ELR (cell line): ENCODE data around the gene CEP20.

ENCODE experiments used
- DNase-seq: peaks from one replicate; pipeline ENCODE4 v3.0.0-alpha.2; 2015; ENCODE audit warnings: low read depth

CEP20 gene

DNA sequence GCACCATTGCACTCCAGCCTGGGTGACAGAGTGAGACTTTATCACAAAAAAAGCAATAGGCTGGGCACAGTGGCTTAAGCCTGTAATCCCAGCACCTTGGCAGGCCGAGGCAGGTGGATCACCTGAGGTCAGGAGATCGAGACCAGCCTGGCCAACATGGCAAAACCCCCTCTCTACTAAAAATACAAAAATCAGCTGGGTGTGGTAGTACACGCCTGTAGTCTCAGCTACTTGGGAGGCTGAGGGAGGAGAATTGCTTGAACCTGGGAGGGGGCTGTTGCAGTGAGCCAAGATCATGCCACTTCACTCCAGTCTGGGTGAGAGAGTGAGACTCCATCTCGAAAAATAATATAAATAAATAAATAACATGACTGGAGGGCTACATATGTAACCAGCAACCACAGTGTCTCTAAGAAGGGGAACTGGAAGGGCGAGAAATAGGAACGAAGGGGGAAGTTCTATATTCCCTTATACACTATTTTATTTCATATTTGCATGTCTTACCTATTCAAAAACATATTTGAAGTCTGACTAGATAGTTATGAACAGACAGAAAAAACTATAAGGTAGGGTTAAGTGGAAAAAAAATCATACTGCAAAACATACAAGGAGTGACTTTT lies 57.5 kb downstream of the CEP20 start:
- DNase-seq: no peak

DNA sequence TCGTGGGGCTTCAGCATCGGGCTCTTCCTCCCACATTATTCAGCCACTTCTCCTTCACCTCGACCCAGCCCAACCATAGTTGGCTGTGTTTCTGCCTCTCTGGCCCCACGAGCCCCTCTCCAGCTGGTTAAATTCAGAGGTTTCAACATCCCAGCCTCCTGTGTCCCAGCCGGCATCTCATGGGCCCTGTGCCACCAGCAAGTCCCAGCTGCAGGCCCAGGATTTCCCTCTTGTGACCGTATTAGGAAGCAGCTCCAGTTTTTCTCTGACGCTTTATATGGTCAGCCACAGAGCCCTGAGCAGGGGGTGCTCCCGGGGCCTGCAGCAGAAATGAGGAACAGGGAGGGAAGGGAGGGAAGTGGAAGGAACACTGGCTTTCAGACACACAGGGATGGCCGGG lies 58.9 kb downstream of the CEP20 start:
- no peak for DNase-seq

DNA sequence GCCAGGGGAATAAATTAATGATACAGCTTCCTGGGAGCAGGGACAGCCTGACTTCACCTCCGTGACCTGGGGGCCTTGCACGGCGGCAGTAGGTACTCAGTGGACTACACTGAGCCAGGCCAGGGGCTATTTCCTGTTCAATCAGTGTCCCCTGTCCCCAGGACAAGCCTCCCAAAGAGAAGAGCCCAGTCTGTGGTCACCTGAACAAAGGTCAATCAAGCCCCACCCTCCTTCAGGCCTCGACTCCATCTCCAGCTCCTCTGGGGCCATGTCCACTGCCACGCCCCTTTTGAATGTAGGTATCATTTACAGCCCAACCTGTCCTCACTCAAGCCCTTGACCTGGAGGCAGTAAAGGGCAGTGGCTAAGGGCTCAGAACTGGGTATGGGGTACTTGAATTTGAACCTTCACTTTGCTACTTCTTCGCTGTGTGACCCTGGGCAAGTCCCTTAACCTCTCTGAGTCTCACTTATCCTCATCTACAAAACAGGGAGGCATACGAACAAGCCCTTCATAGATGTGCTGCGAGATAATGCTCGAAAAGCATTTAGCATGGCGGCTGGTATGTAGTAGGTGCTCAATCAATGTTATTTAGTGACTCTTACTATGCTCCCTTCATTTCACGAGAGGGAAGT lies 60.6 kb downstream of the CEP20 start:
- no peak for DNase-seq

DNA sequence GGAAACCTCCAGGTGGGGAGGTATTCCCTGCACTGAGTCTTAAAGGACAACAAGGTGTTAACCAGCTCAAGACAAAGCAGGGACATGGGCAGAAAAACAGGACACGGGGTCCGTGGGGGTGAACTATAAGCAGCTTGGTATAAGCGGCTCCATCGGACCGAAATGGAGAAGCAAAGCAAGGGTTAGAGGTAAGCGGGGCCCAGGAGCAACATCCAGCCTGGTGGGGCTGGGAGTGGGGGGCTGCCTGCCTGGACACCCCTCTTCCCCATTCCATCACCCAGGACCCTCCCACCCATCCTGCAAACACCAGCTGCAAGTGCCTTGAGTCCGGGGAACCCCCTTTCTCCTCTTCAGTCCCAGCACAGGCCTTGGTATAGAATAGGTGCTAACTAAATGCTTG lies 61.1 kb downstream of the CEP20 start:
- DNase-seq: no peak

DNA sequence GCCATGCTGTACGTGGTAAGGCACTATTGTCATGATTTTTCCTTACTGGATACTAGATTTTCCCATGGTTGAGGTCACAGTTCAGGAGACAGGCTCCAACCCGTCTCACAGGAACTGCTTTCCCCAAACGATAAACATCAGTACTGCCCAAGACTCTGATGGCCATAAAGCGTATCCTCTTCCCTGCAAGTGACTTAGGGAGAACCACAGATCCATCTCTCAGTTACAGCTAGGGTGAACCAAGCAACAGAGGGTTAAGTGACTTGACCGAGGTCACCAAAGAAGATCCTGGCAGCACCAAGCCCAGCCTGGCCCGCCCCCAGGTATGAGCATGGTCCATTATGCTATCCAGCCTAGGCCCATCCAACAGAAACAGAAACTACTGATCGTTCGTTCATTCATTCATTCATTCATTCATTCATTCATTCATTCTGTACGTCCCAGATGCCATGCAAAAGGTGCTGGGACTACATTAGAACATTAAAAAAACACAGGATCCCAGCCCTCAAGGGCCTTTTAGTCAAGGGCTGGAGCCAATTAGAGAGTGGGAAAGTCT lies 62.6 kb downstream of the CEP20 start:
- no peak for DNase-seq

DNA sequence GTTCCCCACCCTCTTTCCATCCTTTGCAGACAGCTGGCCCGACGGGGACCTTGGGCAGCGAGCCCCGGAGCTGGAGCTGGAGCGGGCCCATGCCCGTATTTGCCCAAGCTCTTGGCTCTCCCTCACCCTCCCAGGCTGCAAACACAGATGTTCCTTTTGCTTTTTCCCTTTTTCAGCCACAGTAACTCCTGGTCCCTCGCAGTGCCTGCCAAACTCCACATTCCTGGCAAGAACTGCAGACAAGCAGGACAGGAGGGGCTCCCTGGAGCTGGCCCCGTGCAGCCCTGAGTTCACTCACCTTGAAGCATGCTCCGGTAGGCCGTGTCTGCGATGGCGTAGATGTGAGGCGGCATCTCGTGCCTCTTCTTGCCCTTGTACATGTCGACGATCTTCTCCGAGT lies 65.4 kb downstream of the CEP20 start:
- no peak for DNase-seq

DNA sequence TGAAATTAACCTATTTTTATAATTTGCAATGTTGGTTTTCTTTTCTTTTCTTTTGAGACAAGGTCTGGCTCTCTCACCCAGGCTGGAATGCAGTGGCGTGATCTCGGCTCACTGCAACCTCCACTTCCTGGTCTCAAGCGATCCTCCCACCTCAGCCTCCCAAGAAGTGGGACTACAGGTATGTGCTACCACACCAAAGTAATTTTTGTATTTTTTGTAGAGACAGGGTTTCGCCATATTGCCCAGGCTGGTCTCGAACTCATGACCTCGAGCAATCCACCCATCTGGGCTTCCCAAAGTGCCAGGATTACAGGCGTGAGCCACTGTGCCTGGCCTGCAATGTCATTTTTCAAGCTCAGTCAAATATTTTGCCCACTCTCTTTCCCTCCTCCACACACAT lies 67.6 kb downstream of the CEP20 start:
- no peak for DNase-seq

DNA sequence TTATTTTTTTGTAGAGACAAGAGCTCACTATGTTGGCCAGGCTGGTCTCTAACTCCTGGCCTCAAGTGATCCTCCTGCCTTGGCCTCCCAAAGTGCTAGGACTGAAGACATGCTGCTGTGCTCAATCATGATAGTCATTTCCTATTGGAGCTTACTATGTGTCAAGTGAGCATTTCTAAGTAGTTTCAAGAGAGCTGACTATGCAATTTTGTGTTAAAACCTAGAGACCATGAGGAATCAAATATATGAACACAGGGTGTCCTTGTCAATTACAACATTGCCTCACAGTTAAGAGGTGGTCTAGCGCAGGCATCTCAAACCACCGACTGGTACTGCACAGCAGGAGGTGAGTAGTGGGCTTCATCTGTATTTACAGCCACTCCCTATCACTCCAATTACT lies 69.4 kb downstream of the CEP20 start:
- DNase-seq: no peak

DNA sequence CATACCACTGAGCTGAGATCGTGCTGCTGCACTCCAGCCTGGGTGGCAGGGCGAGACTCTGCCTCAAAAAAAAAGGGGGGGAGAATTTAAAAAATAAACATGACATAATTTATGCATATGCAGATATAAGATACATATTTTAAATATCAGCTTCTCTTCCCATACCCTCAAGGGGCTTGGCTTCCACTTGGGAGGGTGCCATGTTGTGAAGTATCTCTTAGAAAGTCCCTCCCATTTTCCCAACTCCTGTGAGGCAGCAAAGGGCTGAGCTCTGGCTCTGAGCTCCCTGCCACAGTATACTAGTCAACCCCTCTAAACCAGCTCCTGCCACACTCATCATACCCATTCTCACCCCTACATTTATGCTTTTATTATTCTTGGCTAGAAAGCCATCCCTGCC lies 71.0 kb downstream of the CEP20 start:
- DNase-seq: no peak

DNA sequence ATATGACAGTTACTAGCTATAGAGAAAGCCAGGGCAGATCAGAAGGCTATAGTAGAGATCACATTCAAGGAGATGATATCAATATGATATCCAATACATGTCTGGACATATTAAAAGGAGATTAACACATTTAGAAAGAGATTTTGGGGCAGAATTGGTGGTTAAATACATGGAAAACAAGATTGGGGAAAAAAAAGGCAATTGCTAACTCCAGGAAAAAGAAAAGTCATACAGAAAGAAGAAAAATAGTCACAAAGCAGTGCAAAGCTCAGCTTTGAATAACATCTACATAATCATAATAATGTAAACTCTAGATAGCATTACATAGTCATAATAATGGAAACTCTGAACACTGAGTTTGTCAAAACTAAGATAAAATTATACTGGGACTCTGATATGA lies 72.2 kb downstream of the CEP20 start:
- DNase-seq: no peak
